Liver (tissue), 9 donors: Measurements from ENCODE around the gene BCAP29. TPM values are rescaled to one million over a fixed set of nuclear protein-coding genes. Genes with fewer than 3 reads are reported as not detected.

Experiments
- DNase-seq: peaks from one replicate; pipeline ENCODE4 v3.0.0-alpha.2; 2017; ENCODE audit warnings: low spot score
- H3K27ac ChIP-seq, 2 donors: one replicate each; pipeline ENCODE4 v1.7.0; 2013; ENCODE audit warnings: inconsistent platforms in 2 of 2, low read length in 2 of 2, control low read depth in 1 of 2, low read depth in 1 of 2, mild to moderate bottlenecking in 1 of 2
- H3K27me3 ChIP-seq, 4 donors: one replicate each; pipeline versions ENCODE4 v1.6.1 to v1.7.0; 2013; ENCODE audit warnings: low read length in 3 of 4, inconsistent platforms in 1 of 4, mild to moderate bottlenecking in 1 of 4, moderate library complexity in 1 of 4; ENCODE audit not compliant: control insufficient read depth in 4 of 4, insufficient read depth in 4 of 4
- H3K36me3 ChIP-seq, 4 donors: one replicate each; pipeline versions ENCODE4 v1.6.1 to v1.7.0; 2013; ENCODE audit warnings: low read length in 3 of 4, mild to moderate bottlenecking in 3 of 4, low read depth in 1 of 4, moderate library complexity in 1 of 4; ENCODE audit not compliant: control insufficient read depth in 4 of 4, insufficient read depth in 3 of 4
- H3K4me1 ChIP-seq, 4 donors: one replicate each; pipeline versions ENCODE4 v1.6.1 to v1.7.0; 2013; ENCODE audit warnings: low read length in 3 of 4, mild to moderate bottlenecking in 3 of 4, moderate library complexity in 1 of 4; ENCODE audit not compliant: control insufficient read depth in 4 of 4, insufficient read depth in 4 of 4
- H3K4me3 ChIP-seq, 3 donors: one replicate each; pipeline versions ENCODE4 v1.6.1 to v1.7.0; 2013; ENCODE audit warnings: low read length in 3 of 3, control low read depth in 1 of 3, low read depth in 1 of 3, mild to moderate bottlenecking in 1 of 3
- H3K9ac ChIP-seq, 2 donors: one replicate each; pipeline ENCODE4 v1.7.0; 2013; ENCODE audit warnings: low read length in 2 of 2, mild to moderate bottlenecking in 2 of 2, moderate library complexity in 2 of 2, control low read depth in 1 of 2, low read depth in 1 of 2
- H3K9me3 ChIP-seq, 4 donors: one replicate each; pipeline versions ENCODE4 v1.6.1 to v1.7.0; 2013; ENCODE audit warnings: low read length in 3 of 4; ENCODE audit not compliant: control insufficient read depth in 4 of 4
- CTCF ChIP-seq: fragments of 150-350 bp; IDR thresholded peaks from 2 replicates; pipeline ENCODE4 v1.5.1; 2017; ENCODE audit warnings: improper control_type of control experiment, low read depth, low read length; ENCODE audit not compliant: missing input control
- EGR1 ChIP-seq, 2 donors: IDR thresholded peaks; 2 replicates each; pipeline ENCODE4 v1.6.1; 2016 to 2018; ENCODE audit warnings: antibody characterized with exemption in 2 of 2, low read depth in 2 of 2
- FOXA1 ChIP-seq: IDR thresholded peaks from 2 replicates; pipeline ENCODE4 v1.6.1; 2016; ENCODE audit warnings: antibody characterized with exemption
- HNF4A ChIP-seq, 2 donors: conservative IDR thresholded peaks; 2 replicates each; pipeline ENCODE4 v1.6.1; 2016; ENCODE audit warnings: antibody characterized with exemption in 2 of 2, mild to moderate bottlenecking in 2 of 2
- HNF4G ChIP-seq: IDR thresholded peaks from 2 replicates; pipeline ENCODE4 v1.6.1; 2016; ENCODE audit warnings: antibody characterized with exemption
- JUND ChIP-seq, 2 donors: IDR thresholded peaks; 2 replicates each; pipeline ENCODE4 v1.6.1; 2016; ENCODE audit warnings: antibody characterized with exemption in 2 of 2
- NR2F2 ChIP-seq: IDR thresholded peaks from 2 replicates; pipeline ENCODE4 v1.6.1; 2016; ENCODE audit warnings: antibody characterized with exemption
- RAD21 ChIP-seq, 2 donors: IDR thresholded peaks; 2 replicates each; pipeline ENCODE4 v1.6.1; 2016; ENCODE audit warnings: antibody characterized with exemption in 2 of 2, mild to moderate bottlenecking in 2 of 2
- RXRA ChIP-seq, 2 donors: IDR thresholded peaks; 2 replicates each; pipeline ENCODE4 v1.6.1; 2017 to 2018; ENCODE audit warnings: antibody characterized with exemption in 2 of 2, mild to moderate bottlenecking in 1 of 2
- YY1 ChIP-seq: IDR thresholded peaks from 2 replicates; pipeline ENCODE4 v1.6.1; 2016; ENCODE audit warnings: antibody characterized with exemption, mild to moderate bottlenecking
- WGBS: extraction: QIAGEN DNeasy Blood & Tissue Kit; methylation state at CpG from one replicate; pipeline ENCODE4 v1.1.7; 2013; 5-methylcytosine and 5-hydroxymethylcytosine counted together
- polyA plus RNA-seq, 2 donors: library from polyadenylated mRNA; stranded (reverse) in 1 of 2; unstranded in 1 of 2; fragments of 200-250 nt in 1 of 2; fragments of >200 nt in 1 of 2; fragmentation: Nextera tagmentation in 1 of 2; extraction: Ambion mirVana in 1 of 2; gene quantifications; one replicate each; pipeline versions ENCODE4 v1.2.1 to v1.2.3, GENCODE V29; 2013 to 2015
- total RNA-seq, 2 donors: library from RNA; depleted of rRNA; stranded (reverse); fragments of >200 nt; gene quantifications; one replicate each; pipeline ENCODE4 v1.2.3, GENCODE V29; 2014
- TF ChIP-seq, protein P1 (sequence below): IDR thresholded peaks from 2 replicates; pipeline ENCODE4 v1.6.1; 2016; ENCODE audit warnings: antibody characterized with exemption
- TF ChIP-seq, protein P2 (sequence below): IDR thresholded peaks from 2 replicates; pipeline ENCODE4 v1.6.1; 2016; ENCODE audit warnings: antibody characterized with exemption
- donor health status: healthy.
- donor health status: healthy.
- donor health status: healthy.
- donor health status: healthy.
- donor health status: healthy.

Gene BCAP29
- total and polyA plus RNA-seq, 4 donors, result 19.5 to 77.7 (median 36.9) TPM

DNA sequence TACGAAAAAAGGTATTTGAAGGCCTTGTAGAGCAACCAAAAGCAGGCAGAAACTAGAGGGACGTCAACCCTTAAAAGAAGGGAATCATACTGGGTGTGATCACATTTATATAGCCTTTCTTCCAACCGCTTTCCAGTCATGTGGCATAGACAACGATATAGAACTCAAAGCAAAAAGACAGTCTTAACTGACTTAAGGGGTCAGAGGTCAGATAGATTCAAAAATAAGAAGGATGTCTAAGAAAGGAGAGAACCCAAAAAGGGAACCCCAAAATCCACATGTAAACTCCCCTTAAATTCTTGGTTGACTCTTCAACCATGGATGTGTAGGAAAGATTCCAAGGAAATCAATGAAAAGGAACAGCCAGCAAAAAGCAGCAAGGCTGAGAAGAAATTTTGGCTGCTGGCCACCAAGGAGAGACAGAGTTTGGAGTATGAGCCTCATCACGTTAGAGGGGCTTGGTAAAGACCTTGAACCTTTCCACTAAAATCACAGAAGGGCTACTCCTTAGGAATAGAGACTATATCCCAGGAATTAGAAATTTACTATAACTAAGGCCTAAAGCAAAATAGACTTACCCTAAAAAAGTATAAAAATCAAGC, 8.6 kb downstream of the BCAP29 start:
- H3K4me3 ChIP-seq, result no peak overlapping the region

DNA sequence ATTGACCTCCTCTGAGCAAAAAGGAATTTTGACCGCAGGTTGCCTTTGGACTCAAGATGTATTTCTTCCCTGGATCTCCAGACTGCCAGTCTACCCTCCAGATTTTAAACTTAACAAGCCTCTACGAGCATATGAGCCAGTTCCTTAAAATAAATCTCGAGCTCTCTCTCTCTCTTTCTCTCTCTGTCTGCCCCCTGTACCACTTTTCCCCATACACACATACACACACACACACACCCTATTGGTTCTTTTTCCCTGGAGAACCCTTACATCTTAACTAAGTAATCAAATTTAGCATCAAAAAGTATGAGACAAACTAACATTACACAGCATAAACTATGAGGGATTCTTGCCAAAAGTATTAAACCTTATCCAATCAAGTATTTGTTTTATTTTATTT, 11.4 kb downstream of the BCAP29 start:
- H3K27me3 ChIP-seq, result no peaks in the 10 kb centered on the region
- 90% methylated on average over 3 of the region's 3 CpGs for WGBS
- H3K27ac ChIP-seq, result no peak overlapping the region
- H3K4me1 ChIP-seq, result no peaks in the 10 kb centered on the region
- H3K9ac ChIP-seq, result no peak overlapping the region
- peaks cover 1 to 9% (median 6%) of the 10 kb centered on the region in 4 donors for H3K36me3 ChIP-seq
- no peak for DNase-seq
- H3K4me3 ChIP-seq, result no peak overlapping the region
- no peak for TF ChIP-seq EGR1 (IDR thresholded peaks at IDR 0.05; ENCODE audit: low read depth in 2 of 2)
- no peak for TF ChIP-seq NR2F2
- no peak for TF ChIP-seq HNF4A (conservative IDR thresholded peaks at IDR 0.05)
- TF ChIP-seq, protein P1, sequence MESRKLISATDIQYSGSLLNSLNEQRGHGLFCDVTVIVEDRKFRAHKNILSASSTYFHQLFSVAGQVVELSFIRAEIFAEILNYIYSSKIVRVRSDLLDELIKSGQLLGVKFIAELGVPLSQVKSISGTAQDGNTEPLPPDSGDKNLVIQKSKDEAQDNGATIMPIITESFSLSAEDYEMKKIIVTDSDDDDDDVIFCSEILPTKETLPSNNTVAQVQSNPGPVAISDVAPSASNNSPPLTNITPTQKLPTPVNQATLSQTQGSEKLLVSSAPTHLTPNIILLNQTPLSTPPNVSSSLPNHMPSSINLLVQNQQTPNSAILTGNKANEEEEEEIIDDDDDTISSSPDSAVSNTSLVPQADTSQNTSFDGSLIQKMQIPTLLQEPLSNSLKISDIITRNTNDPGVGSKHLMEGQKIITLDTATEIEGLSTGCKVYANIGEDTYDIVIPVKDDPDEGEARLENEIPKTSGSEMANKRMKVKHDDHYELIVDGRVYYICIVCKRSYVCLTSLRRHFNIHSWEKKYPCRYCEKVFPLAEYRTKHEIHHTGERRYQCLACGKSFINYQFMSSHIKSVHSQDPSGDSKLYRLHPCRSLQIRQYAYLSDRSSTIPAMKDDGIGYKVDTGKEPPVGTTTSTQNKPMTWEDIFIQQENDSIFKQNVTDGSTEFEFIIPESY, result no peak
- no peaks in the 10 kb centered on the region for H3K9me3 ChIP-seq

More for the DNA sequence above, 8.6 kb downstream of the BCAP29 start:
- no peaks in the 10 kb centered on the region for H3K4me1 ChIP-seq
- no peaks in the 10 kb centered on the region for H3K9me3 ChIP-seq
- TF ChIP-seq RAD21 (IDR thresholded peaks at IDR 0.05) (no peak), HNF4G (no peak), CTCF (no peak), YY1 (no peak)
- no peak overlapping the region for H3K9ac ChIP-seq
- no peak for DNase-seq
- 97% methylated on average over 5 of the region's 5 CpGs for WGBS
- peaks cover 0 to 3% (median under 1%) of the 10 kb centered on the region in 4 donors for H3K36me3 ChIP-seq
- no peaks in the 10 kb centered on the region for H3K27me3 ChIP-seq
- H3K27ac ChIP-seq, result no peak overlapping the region

GRCh38 chr7:107592361-107593024, 12.4 kb downstream of the BCAP29 start:
- no peaks in the 10 kb centered on the region for H3K4me1 ChIP-seq
- TF ChIP-seq NR2F2 (no peak), FOXA1 (no peak), RXRA (IDR thresholded peaks at IDR 0.05) (no peak), YY1 (no peak), RAD21 (IDR thresholded peaks at IDR 0.05) (no peak), JUND (IDR thresholded peaks at IDR 0.05) (no peak)
- TF ChIP-seq, protein P2, sequence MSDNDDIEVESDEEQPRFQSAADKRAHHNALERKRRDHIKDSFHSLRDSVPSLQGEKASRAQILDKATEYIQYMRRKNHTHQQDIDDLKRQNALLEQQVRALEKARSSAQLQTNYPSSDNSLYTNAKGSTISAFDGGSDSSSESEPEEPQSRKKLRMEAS, result no peak
- TF ChIP-seq, protein P1, result no peak
- H3K36me3 ChIP-seq, result peaks cover 1 to 9% (median 6%) of the 10 kb centered on the region in 4 donors
- H3K4me3 ChIP-seq, result no peak overlapping the region
- H3K9me3 ChIP-seq, result no peaks in the 10 kb centered on the region
- DNase-seq, result no peak
- no peak overlapping the region for H3K27ac ChIP-seq
- 97% methylated on average over 5 of the region's 5 CpGs for WGBS
- no peak overlapping the region for H3K9ac ChIP-seq
- H3K27me3 ChIP-seq, result no peaks in the 10 kb centered on the region
